Neural cell (in vitro differentiated cells): Measurements from ENCODE around the gene FOXP2. TPM values are rescaled to one million over a fixed set of nuclear protein-coding genes. Genes with fewer than 3 reads are reported as not detected.
A peak's percentile ranks its signal among the peaks of the same experiment; 100 is the strongest.

ENCODE experiments used
- H2AFZ ChIP-seq: fragments of 200-600, 300-800 bp; sonication (generic), shearing (Covaris generic); 2 replicates; pipeline ENCODE4 v1.6.0; 2014; ENCODE audit warnings: low read depth, mild to moderate bottlenecking, antibody characterized with exemption, low read length, moderate library complexity
- H3F3A ChIP-seq: fragments of 200-600 bp; shearing (Covaris generic); 2 replicates; pipeline ENCODE4 v1.6.1; 2016; ENCODE audit warnings: mild to moderate bottlenecking, moderate library complexity, mixed read lengths, antibody characterized with exemption, low read length; ENCODE audit not compliant: insufficient read depth, poor library complexity, severe bottlenecking
- H3K27ac ChIP-seq: fragments of 200-600, 300-800 bp; sonication (generic), shearing (Covaris generic); 2 replicates; pipeline ENCODE4 v1.5.1; 2014; ENCODE audit warnings: mild to moderate bottlenecking, low read length, moderate library complexity
- H3K27me3 ChIP-seq: fragments of 300-800, 200-600 bp; sonication (generic), shearing (Covaris generic); 2 replicates; pipeline ENCODE4 v1.6.0; 2014; ENCODE audit warnings: mild to moderate bottlenecking, low read depth, low read length, moderate library complexity; ENCODE audit not compliant: insufficient read depth
- H3K36me3 ChIP-seq: fragments of 300-800, 200-600 bp; sonication (generic), shearing (Covaris generic); 2 replicates; pipeline ENCODE4 v1.5.1; 2014; ENCODE audit warnings: mild to moderate bottlenecking, antibody characterized with exemption, low read length, moderate library complexity; ENCODE audit not compliant: insufficient read depth
- H3K4me2 ChIP-seq: fragments of 300-800, 200-600 bp; sonication (generic), shearing (Covaris generic); 2 replicates; pipeline ENCODE4 v1.6.0; 2014; ENCODE audit warnings: mild to moderate bottlenecking, low read length
- H3K4me3 ChIP-seq: fragments of 300-800, 200-600 bp; sonication (generic), shearing (Covaris generic); 2 replicates; pipeline ENCODE4 v1.5.1; 2014; ENCODE audit warnings: mild to moderate bottlenecking, low read length, moderate library complexity
- H3K79me2 ChIP-seq: fragments of 200-600 bp; shearing (Covaris generic); replicated peaks from 2 replicates; pipeline ENCODE4 v1.6.0; 2014; ENCODE audit warnings: mild to moderate bottlenecking, low read length, moderate library complexity; ENCODE audit not compliant: insufficient read depth
- H3K9ac ChIP-seq: fragments of 300-800, 200-600 bp; sonication (generic), shearing (Covaris generic); 2 replicates; pipeline ENCODE4 v1.6.1; 2016; ENCODE audit warnings: mild to moderate bottlenecking, low read length, mixed read lengths
- H3K9me2 ChIP-seq: fragments of 200-600 bp; shearing (Covaris generic); 2 replicates; pipeline ENCODE4 v1.6.1; 2016; ENCODE audit warnings: mild to moderate bottlenecking, low read length, mixed read lengths; ENCODE audit not compliant: insufficient read depth
- H3K9me3 ChIP-seq: fragments of 200-600, 300-800 bp; sonication (generic), shearing (Covaris generic); 2 replicates; pipeline ENCODE4 v1.6.1; 2016; ENCODE audit warnings: mild to moderate bottlenecking, mixed run types, low read length, moderate library complexity, mixed read lengths
- H4K20me1 ChIP-seq: fragments of 200-600 bp; shearing (Covaris generic); 2 replicates; pipeline ENCODE4 v1.6.1; 2016; ENCODE audit warnings: mild to moderate bottlenecking, mixed run types; ENCODE audit not compliant: insufficient read depth
- CTCF ChIP-seq: fragments of 450-650 bp; IDR thresholded peaks from 2 replicates; pipeline ENCODE4 v1.5.1; 2014; ENCODE audit warnings: antibody characterized with exemption, mild to moderate bottlenecking, moderate library complexity; ENCODE audit not compliant: poor library complexity, severe bottlenecking
- EP300 ChIP-seq: fragments of 450-650 bp; conservative IDR thresholded peaks from 2 replicates; pipeline ENCODE4 v1.6.1; 2014; ENCODE audit warnings: antibody characterized with exemption, mild to moderate bottlenecking, moderate library complexity; ENCODE audit not compliant: poor library complexity, severe bottlenecking
- EZH2 ChIP-seq: fragments of 200-600, 300-800 bp; shearing (Covaris generic), sonication (generic); IDR thresholded peaks from 2 replicates; pipeline ENCODE4 v1.6.1; 2014; ENCODE audit warnings: antibody characterized with exemption, low read length, borderline replicate concordance, mild to moderate bottlenecking; ENCODE audit not compliant: insufficient read depth, poor library complexity, severe bottlenecking
- MXI1 ChIP-seq: fragments of 450-650 bp; conservative IDR thresholded peaks from 2 replicates; pipeline ENCODE4 v1.6.1; 2014; ENCODE audit warnings: antibody characterized with exemption, mild to moderate bottlenecking; ENCODE audit not compliant: poor library complexity, severe bottlenecking
- POLR2AphosphoS5 ChIP-seq: IDR thresholded peaks from 2 replicates; pipeline ENCODE4 v1.6.1; 2012
- RAD21 ChIP-seq: fragments of 450-650 bp; conservative IDR thresholded peaks from 2 replicates; pipeline ENCODE4 v1.6.1; 2014; ENCODE audit warnings: antibody characterized with exemption, mild to moderate bottlenecking, moderate library complexity
- REST ChIP-seq: IDR thresholded peaks from 2 replicates; pipeline ENCODE4 v1.6.1; 2012; ENCODE audit warnings: borderline replicate concordance
- SMC3 ChIP-seq: fragments of 450-650 bp; conservative IDR thresholded peaks from 2 replicates; pipeline ENCODE4 v1.6.1; 2014; ENCODE audit warnings: antibody characterized with exemption, mild to moderate bottlenecking, moderate library complexity; ENCODE audit not compliant: poor library complexity
- TAF1 ChIP-seq: IDR thresholded peaks from 2 replicates; pipeline ENCODE4 v1.6.1; 2012; ENCODE audit warnings: low read depth
- polyA plus RNA-seq: library from polyadenylated mRNA; depleted of rRNA; stranded (reverse); fragments of >200 nt; gene quantifications from 2 replicates; pipeline ENCODE4 v1.2.3, GENCODE V29; 2014

The FOXP2 gene
- polyA plus RNA-seq, 1 donor from 2014 or later, result 51.3 TPM

- no peaks in the 10 kb centered on the region for H4K20me1 ChIP-seq
- peaks cover 2% of the 10 kb centered on the region for H3K79me2 ChIP-seq
- no peak overlapping the region for H3K27ac ChIP-seq
- H3K36me3 ChIP-seq, result no peaks in the 10 kb centered on the region
- H3K9ac ChIP-seq, result no peak overlapping the region
- TF ChIP-seq POLR2AphosphoS5 (no peak), RAD21 (no peak), EP300 (no peak), TAF1 (no peak), EZH2 (no peak), CTCF (no peak)
- H3F3A ChIP-seq, result peaks cover 7% of the 10 kb centered on the region
- H3K4me3 ChIP-seq, result no peak overlapping the region
- no peaks in the 10 kb centered on the region for H3K27me3 ChIP-seq
- no peak overlapping the region for H2AFZ ChIP-seq
- no peaks in the 10 kb centered on the region for H3K9me2 ChIP-seq
- H3K9me3 ChIP-seq, result no peaks in the 10 kb centered on the region
- H3K4me2 ChIP-seq, result no peak overlapping the region
Measured at GRCh38 chr7:114426382-114426781, 11.8 kb downstream of the FOXP2 start.

GRCh38 chr7:114426824-114427223 lies 12.2 kb downstream of the FOXP2 start:
- Histone ChIP-seq H3K27me3 (no peaks in the 10 kb centered on the region), H3K9me2 (no peaks in the 10 kb centered on the region), H2AFZ (no peak overlapping the region), H3K79me2 (peaks cover 2% of the 10 kb centered on the region), H3K9me3 (no peaks in the 10 kb centered on the region), H3K4me3 (no peak overlapping the region), H3K36me3 (no peaks in the 10 kb centered on the region), H3K9ac (no peak overlapping the region), H4K20me1 (no peaks in the 10 kb centered on the region), H3K4me2 (no peak overlapping the region), H3F3A (peaks cover 7% of the 10 kb centered on the region), H3K27ac (no peak overlapping the region)
- no peak for TF ChIP-seq EP300
- TF ChIP-seq RAD21, result peak; percentile 71
- peak; percentile 64 for TF ChIP-seq CTCF
- TF ChIP-seq SMC3, result peak; percentile 74
- TF ChIP-seq MXI1, result no peak
- no peak for TF ChIP-seq POLR2AphosphoS5
- no peak for TF ChIP-seq REST
- no peak for TF ChIP-seq EZH2
- TF ChIP-seq TAF1, result no peak
